HEK293T (cell line): Measurements from ENCODE around the gene ABITRAM.

Experiments
- BHLHE40 ChIP-seq: fragments of 450-650 bp; IDR thresholded peaks from 2 replicates; pipeline ENCODE4 v1.6.1; 2016; ENCODE audit warnings: mild to moderate bottlenecking, moderate library complexity, borderline replicate concordance
- FOXA1 ChIP-seq: fragments of 450-650 bp; IDR thresholded peaks from 2 replicates; pipeline ENCODE4 v1.6.1; 2016; ENCODE audit warnings: mild to moderate bottlenecking
- FOXK2 ChIP-seq: fragments of 450-650 bp; IDR thresholded peaks from 2 replicates; pipeline ENCODE4 v1.6.1; 2016; ENCODE audit warnings: mild to moderate bottlenecking
- FOXM1 ChIP-seq: fragments of 450-650 bp; IDR thresholded peaks from 2 replicates; pipeline ENCODE4 v1.6.1; 2017; ENCODE audit warnings: mild to moderate bottlenecking, borderline replicate concordance
- LEF1 ChIP-seq: fragments of 450-650 bp; IDR thresholded peaks from 2 replicates; pipeline ENCODE4 v1.6.1; 2017; ENCODE audit warnings: mild to moderate bottlenecking, borderline replicate concordance
- PKNOX1 ChIP-seq: fragments of 450-650 bp; IDR thresholded peaks from 2 replicates; pipeline ENCODE4 v1.6.1; 2016
- SP1 ChIP-seq: fragments of 450-650 bp; IDR thresholded peaks from 2 replicates; pipeline ENCODE4 v1.6.1; 2017
- TARDBP ChIP-seq: fragments of 450-650 bp; IDR thresholded peaks from 2 replicates; pipeline ENCODE4 v1.6.1; 2016

- no peak for TF ChIP-seq FOXK2
- TF ChIP-seq FOXM1: no peak
- TF ChIP-seq PKNOX1: no peak
- no peak for TF ChIP-seq FOXA1
- TF ChIP-seq BHLHE40: no peak
- TF ChIP-seq SP1: no peak
- TF ChIP-seq TARDBP: no peak
- no peak for TF ChIP-seq LEF1
These were observed 5.8 kb downstream of the ABITRAM start for GRCh38 chr9:108939975-108940374.
